WTC11 (cell line): ENCODE measurements around the gene DNASE1L2. TPM values are rescaled to one million over a fixed set of nuclear protein-coding genes. Genes with fewer than 3 reads are reported as not detected.

Experiments
- ATAC-seq: fragments of 200-7000 bp; cut with Tn5 transposase; 2 replicates; pipeline ENCODE4 v1.10.0; 2021; ENCODE audit warnings: mild to moderate bottlenecking, moderate library complexity
- CTCF ChIA-PET: fragments of 300-600 bp; sonication (Branson Sonifier 250); formaldehyde crosslinking; loops from one replicate; lab custom pipeline; 2021; ENCODE audit warnings: antibody characterized with exemption; lab: Charles Lee
- POLR2A ChIA-PET: fragments of 350-600 bp; sonication (Branson Sonifier 250); formaldehyde crosslinking; loops from one replicate; lab custom pipeline; 2021; ENCODE audit warnings: antibody characterized with exemption; lab: Charles Lee
- DNase-seq: peaks from one replicate; pipeline ENCODE4 v3.0.0; 2021; ENCODE audit warnings: low spot score
- H3K27ac Mint-ChIP-seq: 2 replicates; pipeline ENCODE4 v1.8.0; 2021; ENCODE audit warnings: mixed read lengths
- H3K27me3 Mint-ChIP-seq: 2 replicates; pipeline ENCODE4 v1.8.0; 2021; ENCODE audit warnings: low read depth, mild to moderate bottlenecking, moderate library complexity, mixed read lengths
- H3K36me3 Mint-ChIP-seq: 2 replicates; pipeline ENCODE4 v1.8.0; 2021; ENCODE audit warnings: mixed read lengths
- H3K4me1 Mint-ChIP-seq: 2 replicates; pipeline ENCODE4 v1.8.0; 2022; ENCODE audit warnings: mixed read lengths
- H3K4me3 Mint-ChIP-seq: 2 replicates; pipeline ENCODE4 v1.8.0; 2021; ENCODE audit warnings: mild to moderate bottlenecking, moderate library complexity, mixed read lengths
- H3K9me3 Mint-ChIP-seq: 2 replicates; pipeline ENCODE4 v1.8.0; 2021; ENCODE audit warnings: mixed read lengths
- ATF2 ChIP-seq: sonication (generic); formaldehyde crosslinking; IDR thresholded peaks from 2 replicates; pipeline ENCODE4 v1.8.1; 2022; ENCODE audit warnings: low read depth, missing genetic modification reagents, borderline replicate concordance
- CTCF ChIP-seq: fragments of 200-600 bp; IDR thresholded peaks from 2 replicates; pipeline ENCODE4 v1.8.0; 2022; ENCODE audit warnings: antibody characterized with exemption
- ETV6 ChIP-seq: sonication (generic); formaldehyde crosslinking; IDR thresholded peaks from 2 replicates; pipeline ENCODE4 v1.8.1; 2022; ENCODE audit warnings: mild to moderate bottlenecking, missing genetic modification reagents
- FOXJ3 ChIP-seq: sonication (generic); formaldehyde crosslinking; IDR thresholded peaks from 2 replicates; pipeline ENCODE4 v1.9.0; 2021; ENCODE audit warnings: missing genetic modification reagents, mild to moderate bottlenecking, borderline replicate concordance
- GABPB1 ChIP-seq: sonication (generic); formaldehyde crosslinking; IDR thresholded peaks from 2 replicates; pipeline ENCODE4 v1.8.1; 2023; ENCODE audit warnings: mild to moderate bottlenecking, missing genetic modification reagents
- GRHL2 ChIP-seq: fragments of 250-450 bp; sonication (Bioruptor Pico); IDR thresholded peaks from 2 replicates; pipeline ENCODE4 v1.8.0; 2022; ENCODE audit warnings: mild to moderate bottlenecking, moderate library complexity; ENCODE audit not compliant: insufficient replicate concordance, severe bottlenecking
- GTF2I ChIP-seq: fragments of 250-450 bp; sonication (Bioruptor Pico); conservative IDR thresholded peaks from 2 replicates; pipeline ENCODE4 v1.4.0; 2021; ENCODE audit warnings: mild to moderate bottlenecking
- HMGA2 ChIP-seq: fragments of 250-450 bp; sonication (Bioruptor Pico); IDR thresholded peaks from 2 replicates; pipeline ENCODE4 v1.4.0; 2021; ENCODE audit warnings: mild to moderate bottlenecking, moderate library complexity
- JUN ChIP-seq: sonication (generic); formaldehyde crosslinking; IDR thresholded peaks from 2 replicates; pipeline ENCODE4 v1.8.0; 2023; ENCODE audit warnings: mild to moderate bottlenecking, missing genetic modification reagents
- NFYB ChIP-seq: sonication (generic); formaldehyde crosslinking; conservative IDR thresholded peaks from 2 replicates; pipeline ENCODE4 v1.8.0; 2022; ENCODE audit warnings: low read depth, missing genetic modification reagents
- NR1H2 ChIP-seq: sonication (generic); formaldehyde crosslinking; IDR thresholded peaks from 2 replicates; pipeline ENCODE4 v1.9.0; 2021; ENCODE audit warnings: mild to moderate bottlenecking, moderate library complexity, missing genetic modification reagents
- SMAD3 ChIP-seq: sonication (generic); formaldehyde crosslinking; IDR thresholded peaks from 2 replicates; pipeline ENCODE4 v1.8.0; 2022; ENCODE audit warnings: missing genetic modification reagents, mild to moderate bottlenecking, borderline replicate concordance
- STAT6 ChIP-seq: sonication (generic); formaldehyde crosslinking; conservative IDR thresholded peaks from 2 replicates; pipeline ENCODE4 v1.8.1; 2023; ENCODE audit warnings: mild to moderate bottlenecking, low read depth, missing genetic modification reagents, moderate library complexity
- TCF7 ChIP-seq: sonication (generic); formaldehyde crosslinking; IDR thresholded peaks from 2 replicates; pipeline ENCODE4 v1.8.0; 2022; ENCODE audit warnings: mild to moderate bottlenecking, low read depth, missing genetic modification reagents, moderate library complexity
- TEAD1 ChIP-seq: sonication (generic); formaldehyde crosslinking; IDR thresholded peaks from 2 replicates; pipeline ENCODE4 v1.8.0; 2022; ENCODE audit warnings: mild to moderate bottlenecking, missing genetic modification reagents
- TEAD4 ChIP-seq: sonication (generic); formaldehyde crosslinking; IDR thresholded peaks from 2 replicates; pipeline ENCODE4 v1.8.0; 2022; ENCODE audit warnings: mild to moderate bottlenecking, missing genetic modification reagents
- USF1 ChIP-seq: sonication (generic); formaldehyde crosslinking; IDR thresholded peaks from 2 replicates; pipeline ENCODE4 v1.8.0; 2022; ENCODE audit warnings: mild to moderate bottlenecking, missing genetic modification reagents
- USF2 ChIP-seq: sonication (generic); formaldehyde crosslinking; IDR thresholded peaks from 2 replicates; pipeline ENCODE4 v1.8.1; 2023; ENCODE audit warnings: mild to moderate bottlenecking, missing genetic modification reagents, moderate library complexity
- ZBTB43 ChIP-seq: sonication (generic); formaldehyde crosslinking; IDR thresholded peaks from 2 replicates; pipeline ENCODE4 v1.8.1; 2023; ENCODE audit warnings: mild to moderate bottlenecking, missing genetic modification reagents
- ZNF121 ChIP-seq: sonication (generic); formaldehyde crosslinking; IDR thresholded peaks from 2 replicates; pipeline ENCODE4 v1.8.0; 2023; ENCODE audit warnings: missing genetic modification reagents
- ZNF219 ChIP-seq: sonication (generic); formaldehyde crosslinking; IDR thresholded peaks from 2 replicates; pipeline ENCODE4 v1.8.0; 2023; ENCODE audit warnings: missing genetic modification reagents, mild to moderate bottlenecking, borderline replicate concordance
- ZNF232 ChIP-seq: sonication (generic); formaldehyde crosslinking; IDR thresholded peaks from 2 replicates; pipeline ENCODE4 v1.8.0; 2022; ENCODE audit warnings: mild to moderate bottlenecking, missing genetic modification reagents
- ZNF423 ChIP-seq: fragments of 250-450 bp; sonication (Bioruptor Pico); IDR thresholded peaks from 2 replicates; pipeline ENCODE4 v2.1.2; 2022; ENCODE audit warnings: mild to moderate bottlenecking, moderate library complexity
- total RNA-seq: library from RNA; stranded (reverse); gene quantifications from 3 replicates; pipeline ENCODE4 v1.2.3, GENCODE V29; 2021

Gene DNASE1L2
- total RNA-seq, 1 experiment from 2014 or later, result 0.66 TPM

GRCh38 chr16:2271848-2272461 is 35.7 kb downstream of the DNASE1L2 start:
- no peak for DNase-seq
- Mint-ChIP-seq H3K4me3 (no peak overlapping the region), H3K27me3 (no peaks in the 10 kb centered on the region), H3K9me3 (no peaks in the 10 kb centered on the region), H3K36me3 (peaks cover under 1% of the 10 kb centered on the region; the same call in 1 of the 2 replicates), H3K27ac (no peak overlapping the region), H3K4me1 (peaks cover 10% of the 10 kb centered on the region)
- TF ChIP-seq CTCF (no peak), HMGA2 (CRISPR knock-in tag) (no peak), ZNF423 (CRISPR knock-in tag) (no peak), TCF7 (CRISPR knock-in tag) (no peak), ZNF121 (CRISPR knock-in tag) (no peak)
- ChIA-PET CTCF (interaction anchor here (1.1 to 2.4 kb wide), 3 partner anchors 9 to 77 kb away, joined by 3 to 9 read pairs (median 3); partner anchors contain the start of gene ECI1), POLR2A (no interaction called here)
- no peak for ATAC-seq

GRCh38 chr16:2273484-2273883 is 37.2 kb downstream of the DNASE1L2 start:
- Mint-ChIP-seq H3K4me3 (no peak overlapping the region), H3K9me3 (no peaks in the 10 kb centered on the region), H3K27ac (peak overlapping the region; percentile 85), H3K27me3 (no peaks in the 10 kb centered on the region), H3K4me1 (peaks cover 9% of the 10 kb centered on the region), H3K36me3 (no peaks in the 10 kb centered on the region)
- TF ChIP-seq HMGA2 (CRISPR knock-in tag) (no peak), NFYB (CRISPR knock-in tag) (no peak), ZNF232 (CRISPR knock-in tag) (no peak), USF1 (CRISPR knock-in tag) (no peak), ETV6 (CRISPR knock-in tag) (no peak), ZNF219 (CRISPR knock-in tag) (no peak), TEAD1 (CRISPR knock-in tag) (no peak), SMAD3 (no peak), GABPB1 (no peak), NR1H2 (CRISPR knock-in tag) (no peak), FOXJ3 (no peak), USF2 (no peak), GTF2I (CRISPR knock-in tag) (no peak), ZBTB43 (CRISPR knock-in tag) (no peak), GRHL2 (CRISPR knock-in tag) (no peak), TEAD4 (no peak)
- POLR2A ChIA-PET, result interaction anchor here (0.6 kb wide), 1 partner anchor 184 kb away, joined by 5 read pairs; no protein-coding TSS in a partner anchor
- no peak for ATAC-seq
- DNase-seq, result no peak
- CTCF ChIA-PET, result no interaction called here

- Mint-ChIP-seq H3K27me3 (no peaks in the 10 kb centered on the region), H3K36me3 (no peaks in the 10 kb centered on the region), H3K9me3 (no peaks in the 10 kb centered on the region), H3K4me3 (no peak overlapping the region), H3K27ac (no peak overlapping the region), H3K4me1 (peaks cover 9% of the 10 kb centered on the region)
- CTCF ChIA-PET, result no interaction called here
- DNase-seq (no peak), ATAC-seq (no peak)
- POLR2A ChIA-PET, result no interaction called here
- TF ChIP-seq STAT6 (CRISPR knock-in tag), result no peak
- TF ChIP-seq ATF2 (CRISPR knock-in tag), result no peak
- TF ChIP-seq HMGA2 (CRISPR knock-in tag), result no peak
- no peak for TF ChIP-seq JUN (CRISPR knock-in tag)
- TF ChIP-seq ZNF232 (CRISPR knock-in tag), result no peak
Observed at GRCh38 chr16:2273931-2274330, 37.7 kb downstream of the DNASE1L2 start.
